ENCODE results near the gene COPZ2.

Gene COPZ2

GRCh38 chr17:48047113-48047740 is 9.6 kb upstream of the COPZ2 start (continued):
- no peak for TF ChIP-seq ZNF175 (tag by site-specific recombination; IDR thresholded peaks at IDR 0.05)

- TF ChIP-seq ZEB2 (tag by site-specific recombination; IDR thresholded peaks at IDR 0.05): no peak
- no peak for TF ChIP-seq KLF17 (tag by site-specific recombination; IDR thresholded peaks at IDR 0.05)
- peak; percentile 94 for TF ChIP-seq ZNF121 (tag by site-specific recombination; IDR thresholded peaks at IDR 0.05)
- POLR2A ChIA-PET: interaction anchor here (1.3 kb wide), 1 partner anchor 21 kb away, joined by 5 read pairs; no protein-coding TSS in a partner anchor
- Histone ChIP-seq H3K4me1 (ENCODE audit: control insufficient read depth, insufficient read depth, low read length) (peaks cover 20% of the 10 kb centered on the region), H3K9me3 (ENCODE audit: control insufficient read depth, insufficient read depth, low read depth, low read length) (no peaks in the 10 kb centered on the region), H3K27ac (ENCODE audit: extremely low read depth, low read depth, low read length) (0 out of 2 replicates have a peak overlapping the region, but pooled peaks have one; percentile 97), H3K36me3 (ENCODE audit: control insufficient read depth in 2 of 2, insufficient read depth in 1 of 2, low read length in 2 of 2) (peaks cover 0 to 10% of the 10 kb centered on the region in 2 experiments; a peak in 1 of 3 replicates), H3K4me3 (ENCODE audit: low read depth, low read length) (no peak overlapping the region)
- CTCF ChIA-PET: interaction anchor here (0.9 to 1.4 kb wide), 5 partner anchors 10 to 196 kb away, joined by 3 to 5 read pairs (median 4); no protein-coding TSS in a partner anchor
These were observed 8.7 kb upstream of the COPZ2 start for GRCh38 chr17:48046296-48046695.

- CTCF ChIA-PET: interaction anchor here (0.6 to 1.4 kb wide), 4 partner anchors 9 to 150 kb away, joined by 4 to 5 read pairs (median 4); no protein-coding TSS in a partner anchor
- H3K4me3 ChIP-seq (ENCODE audit: low read depth, low read length): no peak overlapping the region
- H3K27ac ChIP-seq (ENCODE audit: extremely low read depth, low read depth, low read length): no peak overlapping the region
- H3K4me1 ChIP-seq (ENCODE audit: control insufficient read depth, insufficient read depth, low read length): peaks cover 12% of the 10 kb centered on the region
- no peaks in the 10 kb centered on the region for H3K9me3 ChIP-seq (ENCODE audit: control insufficient read depth, insufficient read depth, low read depth, low read length)
- POLR2A ChIA-PET: interaction anchor here (0.6 to 1.6 kb wide), 4 partner anchors 15 to 1619 kb away, joined by 3 to 5 read pairs (median 4); no protein-coding TSS in a partner anchor
- H3K36me3 ChIP-seq (ENCODE audit: control insufficient read depth in 2 of 2, insufficient read depth in 1 of 2, low read length in 2 of 2): peaks cover 0 to 1% of the 10 kb centered on the region in 2 experiments; a peak in 1 of 3 replicates
- TF ChIP-seq ZNF785 (tag by site-specific recombination; IDR thresholded peaks at IDR 0.05) (no peak), ZFP3 (tag by site-specific recombination; IDR thresholded peaks at IDR 0.05; ENCODE audit: low read depth) (no peak), KLF16 (tag by site-specific recombination; IDR thresholded peaks at IDR 0.05) (no peak), YY2 (tag by site-specific recombination; IDR thresholded peaks at IDR 0.05) (peak; percentile 62; the same call in 1 of the 2 replicates), HIC1 (tag by site-specific recombination; IDR thresholded peaks at IDR 0.05) (peak; percentile 65), ZBTB17 (tag by site-specific recombination; IDR thresholded peaks at IDR 0.05) (peak; percentile 54), PRDM1 (tag by site-specific recombination; IDR thresholded peaks at IDR 0.05) (peak; percentile 71), MYNN (tag by site-specific recombination; IDR thresholded peaks at IDR 0.05; ENCODE audit: borderline replicate concordance) (no peak), ZNF335 (tag by site-specific recombination; conservative IDR thresholded peaks at IDR 0.05) (no peak), ZNF529 (tag by site-specific recombination; IDR thresholded peaks at IDR 0.05; ENCODE audit: insufficient replicate concordance) (no peak), ZNF341 (tag by site-specific recombination; IDR thresholded peaks at IDR 0.05; ENCODE audit: low read depth) (peak; percentile 10; the same call in 1 of the 2 replicates), ZNF366 (tag by site-specific recombination; conservative IDR thresholded peaks at IDR 0.05) (peak; percentile 45), ZSCAN5A (tag by site-specific recombination; IDR thresholded peaks at IDR 0.05) (no peak), ZNF621 (tag by site-specific recombination; IDR thresholded peaks at IDR 0.05) (no peak), ZNF423 (tag by site-specific recombination; IDR thresholded peaks at IDR 0.05) (0 out of 2 replicates have a peak, but pooled peaks have one; percentile 25), SP3 (tag by site-specific recombination; IDR thresholded peaks at IDR 0.05) (0 out of 2 replicates have a peak, but pooled peaks have one; percentile 38), ZNF239 (tag by site-specific recombination; IDR thresholded peaks at IDR 0.05) (no peak), ZNF398 (tag by site-specific recombination; IDR thresholded peaks at IDR 0.05) (peak; percentile 86), ZNF629 (tag by site-specific recombination; IDR thresholded peaks at IDR 0.05) (no peak), INSM2 (tag by site-specific recombination; IDR thresholded peaks at IDR 0.05) (no peak)
These were observed 7.9 kb upstream of the COPZ2 start for GRCh38 chr17:48045316-48046001.
